HepG2 (cell line): ENCODE measurements around the gene CNTN5. TPM values are rescaled to one million over a fixed set of nuclear protein-coding genes. Genes with fewer than 3 reads are reported as not detected.

Experiments
- ATAC-seq: fragments of 200-7000 bp; cut with Tn5 transposase; 3 replicates; pipeline ENCODE4 v1.9.1; 2020; ENCODE audit warnings: mild to moderate bottlenecking, moderate library complexity
- BruUV-seq: library from RNA; stranded (reverse); fragments of 400-500 nt; replicated peaks from 2 replicates; lab custom pipeline; 2021; lab: Mats Ljungman, UMichigan
- CTCF ChIA-PET: fragments of 300-600 bp; formaldehyde crosslinking; extraction: SDS; loops from one replicate; lab custom pipeline; 2021; ENCODE audit warnings: low total read pairs, inconsistent platforms, low intra/inter-chr PET ratio; lab: Yijun Ruan, JAX
- POLR2A ChIA-PET: fragments of 350-600 bp; sonication (Branson Sonifier 250); formaldehyde crosslinking; loops from one replicate; lab custom pipeline; 2020; ENCODE audit warnings: antibody characterized with exemption, inconsistent platforms; lab: Yijun Ruan, JAX
- DNase-seq: peaks from one replicate; pipeline ENCODE4 v3.0.0-alpha.2; 2015; ENCODE audit warnings: low spot score
- FAIRE-seq: peaks from 3 replicates; lab custom pipeline; 2011; peaks lifted over from hg19 to GRCh38; lab: Jason Lieb, UNC
- H2AFZ ChIP-seq: one replicate; pipeline ENCODE4 v1.6.1; 2011; ENCODE audit warnings: low read length, inconsistent platforms
- H3K27ac ChIP-seq: fragments of 300-600 bp; 3 replicates; pipeline ENCODE4 v1.8.0; 2011; ENCODE audit warnings: mixed run types, mild to moderate bottlenecking, mixed read lengths, low read length, inconsistent platforms; ENCODE audit not compliant: insufficient read depth; ENCODE audit errors: extremely low read length
- H3K27me3 ChIP-seq, 2 experiments: fragments of 200-600 bp in 1 of 2; 2 replicates in 1 of 2; 3 replicates in 1 of 2; pipeline versions ENCODE4 v1.6.0 to v1.8.0; 2011; ENCODE audit warnings: low read length in 2 of 2, mild to moderate bottlenecking in 2 of 2, moderate library complexity in 2 of 2, inconsistent platforms in 1 of 2; ENCODE audit not compliant: insufficient read depth in 2 of 2, control insufficient read depth in 1 of 2
- H3K36me3 ChIP-seq, 2 experiments: fragments of 200-600 bp in 1 of 2; replicated peaks in 1 of 2; 2 replicates in 1 of 2; 3 replicates in 1 of 2; pipeline versions ENCODE4 v1.5.1 to v1.8.0; 2011; ENCODE audit warnings: low read length in 2 of 2, inconsistent platforms in 1 of 2; ENCODE audit not compliant: insufficient read depth in 2 of 2, control insufficient read depth in 1 of 2
- H3K4me1 ChIP-seq: 2 replicates; pipeline ENCODE4 v1.5.1; 2012; ENCODE audit warnings: low read length, inconsistent platforms; ENCODE audit not compliant: insufficient read depth
- H3K4me2 ChIP-seq: 2 replicates; pipeline ENCODE4 v1.6.0; 2011; ENCODE audit warnings: low read depth, low read length, inconsistent platforms
- H3K4me3 ChIP-seq, 3 experiments: fragments of 200-600 bp in 1 of 3; sonication (generic), shearing (Covaris generic) in 1 of 3; replicated peaks in 1 of 3; 2 replicates each; pipeline ENCODE4 v1.5.1; 2011 to 2016; ENCODE audit warnings: low read length in 3 of 3, inconsistent platforms in 2 of 3, low read depth in 2 of 3, mild to moderate bottlenecking in 2 of 3, control low read depth in 1 of 3, mixed read lengths in 1 of 3; ENCODE audit not compliant: insufficient read depth in 1 of 3
- H3K79me2 ChIP-seq: one replicate; pipeline ENCODE4 v1.6.1; 2011; ENCODE audit warnings: low read length, inconsistent platforms; ENCODE audit not compliant: insufficient read depth
- H3K9ac ChIP-seq: 2 replicates; pipeline ENCODE4 v1.6.0; 2011; ENCODE audit warnings: mild to moderate bottlenecking, low read depth, low read length, inconsistent platforms; ENCODE audit not compliant: insufficient read depth
- H3K9me3 ChIP-seq: 2 replicates; pipeline ENCODE4 v1.5.1; 2012; ENCODE audit warnings: mild to moderate bottlenecking, low read length
- H4K20me1 ChIP-seq: 2 replicates; pipeline ENCODE4 v1.6.0; 2011; ENCODE audit warnings: inconsistent platforms, mild to moderate bottlenecking, low read length, moderate library complexity; ENCODE audit not compliant: insufficient read depth
- HMGXB4 ChIP-seq, 2 experiments: sonication (generic) in 1 of 2; formaldehyde crosslinking in 1 of 2; IDR thresholded peaks; 2 replicates each; pipeline versions ENCODE4 v1.4.0 to v1.6.1; 2018 to 2020; ENCODE audit warnings: missing genetic modification reagents in 2 of 2, borderline replicate concordance in 1 of 2, low read depth in 1 of 2, mild to moderate bottlenecking in 1 of 2, missing biosample characterization in 1 of 2
- KMT2A ChIP-seq: sonication (generic); formaldehyde crosslinking; IDR thresholded peaks from 2 replicates; pipeline ENCODE4 v1.4.0; 2020; ENCODE audit warnings: missing genetic modification reagents
- MAFK ChIP-seq, 2 experiments: IDR thresholded peaks in 1 of 2; conservative IDR thresholded peaks in 1 of 2; 2 replicates each; pipeline ENCODE4 v1.6.1; 2011; ENCODE audit warnings: improper control_type of control experiment in 2 of 2, low read length in 2 of 2
- NFE2L2 ChIP-seq: fragments of 150-350 bp; IDR thresholded peaks from 2 replicates; pipeline ENCODE4 v1.6.1; 2014; ENCODE audit warnings: low read length
- PAX8 ChIP-seq: sonication (generic); formaldehyde crosslinking; IDR thresholded peaks from 2 replicates; pipeline ENCODE4 v1.8.0; 2022; ENCODE audit warnings: mild to moderate bottlenecking, missing genetic modification reagents, borderline replicate concordance
- TBX3 ChIP-seq: fragments of 450-650 bp; IDR thresholded peaks from 2 replicates; pipeline ENCODE4 v1.6.1; 2017; ENCODE audit warnings: antibody characterized with exemption, mild to moderate bottlenecking, inconsistent platforms, borderline replicate concordance
- U2AF1 ChIP-seq: fragments of 200-400 bp; formaldehyde crosslinking; optimal IDR thresholded peaks from 2 replicates; pipeline ENCODE3; 2017; ENCODE audit warnings: mild to moderate bottlenecking, low read depth, low read length
- WGBS: methylation state at CpG from one replicate; pipeline ENCODE4 v1.1.6; 2017; ENCODE audit warnings: low lambda C conversion rate; 5-methylcytosine and 5-hydroxymethylcytosine counted together
- in situ Hi-C: cut with HindIII; loops from 2 replicates; pipeline ENCODE4 v1.10.0; 2017; ENCODE audit warnings: low pct_unique_long_range_greater_than_20kb; ENCODE audit not compliant: extremely low pct_ligation_motif_present
- intact Hi-C: fragments of 100-400 bp; cut with micrococcal nuclease; formaldehyde crosslinking; loops from one replicate; pipeline ENCODE4 v1.10.0; 2022; ENCODE audit not compliant: unreplicated experiment
- polyA plus RNA-seq, 8 experiments: library from polyadenylated mRNA; depleted of rRNA in 3 of 8; stranded (reverse) in 7 of 8; unstranded in 1 of 8; fragments of >200 nt; fragmentation: Illumina TruSeq in 4 of 8; extraction: Trizol in 4 of 8; gene quantifications; 2 replicates each; pipeline versions ENCODE4 v1.2.1 to v1.2.3, GENCODE V29; 2011 to 2016; ENCODE audit warnings: low read depth in 4 of 8, missing spikeins in 1 of 8, mixed read lengths in 1 of 8; ENCODE audit not compliant: insufficient read depth in 1 of 8
- total RNA-seq, 5 experiments: library from RNA; depleted of rRNA; stranded (reverse); fragments of >200 nt; fragmentation: Illumina TruSeq; extraction: Trizol; gene quantifications; 2 replicates each; pipeline ENCODE4 v1.2.3, GENCODE V29; 2016; ENCODE audit warnings: low read depth in 1 of 5
- TF ChIP-seq, protein P1 (sequence below): sonication (generic); formaldehyde crosslinking; IDR thresholded peaks from 2 replicates; pipeline ENCODE4 v1.4.0; 2020; ENCODE audit warnings: missing genetic modification reagents
- TF ChIP-seq, protein P2 (sequence below): sonication (generic); formaldehyde crosslinking; IDR thresholded peaks from 2 replicates; pipeline ENCODE4 v1.4.0; 2020; ENCODE audit warnings: low read depth, mild to moderate bottlenecking, missing genetic modification reagents

Gene CNTN5
- total and polyA plus RNA-seq, 2 of the 13 experiments (the other 11 are each of a cell fraction or from before 2014, with no cell fraction given) = not detected

DNA sequence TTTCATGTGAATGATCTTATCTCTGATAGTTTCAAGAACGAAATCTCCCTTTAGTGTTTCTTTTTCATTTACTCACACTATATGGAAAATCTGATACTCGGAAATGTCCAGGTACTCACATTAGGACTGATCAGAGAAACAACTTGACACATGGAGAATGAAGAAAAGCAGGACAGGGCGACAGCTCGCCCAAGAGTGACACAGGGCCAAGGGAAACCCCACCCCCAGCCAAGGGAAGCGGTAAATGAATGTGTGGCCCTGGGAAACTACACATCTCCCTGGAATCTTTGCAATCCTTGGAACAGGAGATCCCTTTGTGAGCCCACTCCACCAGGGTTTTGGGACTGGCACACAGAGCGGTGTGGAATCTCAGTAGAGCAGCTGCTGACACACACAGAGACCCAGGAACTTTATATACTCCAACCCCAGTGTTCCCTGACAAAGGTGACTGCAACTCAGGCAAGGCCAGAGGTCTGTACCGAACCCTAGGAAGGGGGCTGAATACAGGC lies 1362.7 kb downstream of the CNTN5 start (continued):
- TF ChIP-seq HMGXB4 (CRISPR knock-in tag; IDR thresholded peaks at IDR 0.05; ENCODE audit: borderline replicate concordance in 1 of 2, low read depth in 1 of 2) = no peak
- no peak for TF ChIP-seq U2AF1
- TF ChIP-seq, protein P1, sequence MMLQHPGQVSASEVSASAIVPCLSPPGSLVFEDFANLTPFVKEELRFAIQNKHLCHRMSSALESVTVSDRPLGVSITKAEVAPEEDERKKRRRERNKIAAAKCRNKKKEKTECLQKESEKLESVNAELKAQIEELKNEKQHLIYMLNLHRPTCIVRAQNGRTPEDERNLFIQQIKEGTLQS = no peak
- no peak for TF ChIP-seq MAFK (conservative IDR thresholded peaks at IDR 0.05 in 1 of 2, IDR thresholded peaks at IDR 0.05 in 1 of 2; ENCODE audit: low read length in 2 of 2)
- TF ChIP-seq, protein P2, sequence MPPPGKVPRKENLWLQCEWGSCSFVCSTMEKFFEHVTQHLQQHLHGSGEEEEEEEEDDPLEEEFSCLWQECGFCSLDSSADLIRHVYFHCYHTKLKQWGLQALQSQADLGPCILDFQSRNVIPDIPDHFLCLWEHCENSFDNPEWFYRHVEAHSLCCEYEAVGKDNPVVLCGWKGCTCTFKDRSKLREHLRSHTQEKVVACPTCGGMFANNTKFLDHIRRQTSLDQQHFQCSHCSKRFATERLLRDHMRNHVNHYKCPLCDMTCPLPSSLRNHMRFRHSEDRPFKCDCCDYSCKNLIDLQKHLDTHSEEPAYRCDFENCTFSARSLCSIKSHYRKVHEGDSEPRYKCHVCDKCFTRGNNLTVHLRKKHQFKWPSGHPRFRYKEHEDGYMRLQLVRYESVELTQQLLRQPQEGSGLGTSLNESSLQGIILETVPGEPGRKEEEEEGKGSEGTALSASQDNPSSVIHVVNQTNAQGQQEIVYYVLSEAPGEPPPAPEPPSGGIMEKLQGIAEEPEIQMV = no peak
- TF ChIP-seq, all 625 proteins: peak for 0

DNA sequence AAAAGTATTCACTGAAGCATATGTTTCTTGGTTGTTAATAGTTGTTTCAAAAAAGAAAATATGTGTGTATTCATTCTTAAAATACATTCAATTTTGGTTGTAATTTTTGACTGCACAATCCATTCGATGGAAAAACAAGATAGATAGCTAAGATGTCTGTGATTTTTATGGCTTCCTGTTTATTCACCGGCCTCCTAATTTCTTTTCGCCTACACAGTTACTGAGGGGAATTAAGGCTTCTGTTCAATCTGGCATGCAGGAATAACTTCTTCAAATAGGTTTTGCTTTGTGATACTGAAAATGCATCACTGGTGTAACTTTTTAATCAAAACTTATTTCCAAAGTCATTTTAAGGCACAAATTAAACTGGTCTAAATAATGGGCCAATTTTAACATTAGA lies 1375.5 kb downstream of the CNTN5 start:
- TF ChIP-seq KMT2A (no peak), PAX8 (no peak), TBX3 (no peak), NFE2L2 (no peak)
- TF ChIP-seq, all 625 proteins: peak for 0
- H3K36me3 ChIP-seq = no peaks in the 10 kb centered on the region
- H2AFZ ChIP-seq = no peak overlapping the region
- in situ Hi-C loops = no loop called here
- ATAC-seq (no peak), FAIRE-seq (no peak), DNase-seq (no peak)
- intact Hi-C loops = no loop called here
- 67% methylated on average over 3 of the region's 3 CpGs for WGBS
- H3K27me3 ChIP-seq = no peaks in the 10 kb centered on the region; a peak in 1 of 5 replicates
- no peaks in the 10 kb centered on the region for H3K79me2 ChIP-seq
- H3K9ac ChIP-seq = no peak overlapping the region
- BruUV-seq = no TSS peak
- H3K4me1 ChIP-seq = no peaks in the 10 kb centered on the region
- ChIA-PET CTCF (no interaction called here), POLR2A (no interaction called here)
- no peak overlapping the region for H3K4me3 ChIP-seq
- no peak overlapping the region for H3K27ac ChIP-seq
- H4K20me1 ChIP-seq = no peaks in the 10 kb centered on the region
- H3K4me2 ChIP-seq = no peak overlapping the region
- H3K9me3 ChIP-seq = peaks cover 17% of the 10 kb centered on the region; the same call in 1 of the 2 replicates
